ACC112 (cell line): ENCODE measurements around the gene KLHL12.
"Not testable (repeated sequence)": the region's sequence is repeated elsewhere in the genome, so short reads cannot be mapped to it uniquely, and the experiment has no call there.

ENCODE experiments used
- H2AFZ ChIP-seq: fragments of 200-600 bp; sonication (generic); one replicate; pipeline ENCODE4 v1.6.0; 2017; ENCODE audit warnings: antibody characterized with exemption, low read length; ENCODE audit not compliant: unreplicated experiment
- H3K27ac ChIP-seq: fragments of 200-600 bp; sonication (generic); 2 replicates; pipeline ENCODE4 v1.5.1; 2014; ENCODE audit warnings: low read depth, mild to moderate bottlenecking, antibody characterized with exemption, low read length, moderate library complexity
- H3K27me3 ChIP-seq: fragments of 200-600 bp; sonication (generic); 2 replicates; pipeline ENCODE4 v1.6.1; 2014; ENCODE audit warnings: mild to moderate bottlenecking, antibody characterized with exemption, low read length, moderate library complexity, mixed read lengths; ENCODE audit not compliant: insufficient read depth
- H3K36me3 ChIP-seq: fragments of 200-600 bp; sonication (generic); 2 replicates; pipeline ENCODE4 v1.6.1; 2016; ENCODE audit warnings: mild to moderate bottlenecking, antibody characterized with exemption, low read length, moderate library complexity, mixed read lengths; ENCODE audit not compliant: insufficient read depth
- H3K4me1 ChIP-seq: fragments of 200-600 bp; sonication (generic); one replicate; pipeline ENCODE4 v1.6.1; 2016; ENCODE audit warnings: low read length, mixed read lengths; ENCODE audit not compliant: insufficient read depth, unreplicated experiment, control insufficient read depth
- H3K4me3 ChIP-seq: fragments of 200-600 bp; sonication (generic); 2 replicates; pipeline ENCODE4 v1.5.1; 2014; ENCODE audit warnings: mild to moderate bottlenecking, low read depth, low read length
- H3K79me2 ChIP-seq: fragments of 200-600 bp; sonication (generic); one replicate; pipeline ENCODE4 v1.6.0; 2016; ENCODE audit warnings: low read length; ENCODE audit not compliant: control insufficient read depth, unreplicated experiment, insufficient read depth

KLHL12 gene

GRCh38 chr1:202919615-202920014 is 7.4 kb downstream of the KLHL12 start:
- Histone ChIP-seq H3K79me2 (peaks cover 5% of the 10 kb centered on the region), H3K4me3 (no peak overlapping the region), H3K36me3 (peaks cover 31% of the 10 kb centered on the region), H2AFZ (no peak overlapping the region), H3K4me1 (peaks cover 2% of the 10 kb centered on the region), H3K27me3 (no peaks in the 10 kb centered on the region), H3K27ac (no peak overlapping the region)

GRCh38 chr1:202915146-202915545 is 11.9 kb downstream of the KLHL12 start:
- no peaks in the 10 kb centered on the region for H3K79me2 ChIP-seq

GRCh38 chr1:202912476-202912875 is 14.6 kb downstream of the KLHL12 start:
- H3K79me2 ChIP-seq, H2AFZ ChIP-seq, H3K4me3 ChIP-seq, H3K27me3 ChIP-seq, H3K27ac ChIP-seq, H3K4me1 ChIP-seq: not testable (repeated sequence)
- peaks cover 16% of the 10 kb centered on the region for H3K36me3 ChIP-seq

More at GRCh38 chr1:202915146-202915545, 11.9 kb downstream of the KLHL12 start:
- Histone ChIP-seq H3K27me3 (no peaks in the 10 kb centered on the region), H3K4me1 (no peaks in the 10 kb centered on the region), H3K4me3 (no peak overlapping the region), H3K27ac (no peak overlapping the region), H3K36me3 (peaks cover 27% of the 10 kb centered on the region), H2AFZ (no peak overlapping the region)

- Histone ChIP-seq H3K27me3 (no peaks in the 10 kb centered on the region), H3K4me3 (no peak overlapping the region), H3K79me2 (no peaks in the 10 kb centered on the region), H3K4me1 (no peaks in the 10 kb centered on the region), H2AFZ (no peak overlapping the region), H3K36me3 (peaks cover 11% of the 10 kb centered on the region; the same call in 1 of the 2 replicates), H3K27ac (no peak overlapping the region)
Observed at GRCh38 chr1:202909494-202909893, 17.5 kb downstream of the KLHL12 start.

GRCh38 chr1:202908998-202909397 is 18.0 kb downstream of the KLHL12 start:
- Histone ChIP-seq H3K27me3 (no peaks in the 10 kb centered on the region), H3K4me3 (no peak overlapping the region), H3K4me1 (no peaks in the 10 kb centered on the region), H3K79me2 (no peaks in the 10 kb centered on the region), H3K27ac (no peak overlapping the region), H3K36me3 (peaks cover 9% of the 10 kb centered on the region; the same call in 1 of the 2 replicates), H2AFZ (no peak overlapping the region)

GRCh38 chr1:202905331-202905730 is 21.7 kb downstream of the KLHL12 start:
- no peak overlapping the region for H3K27ac ChIP-seq
- H3K79me2 ChIP-seq = no peaks in the 10 kb centered on the region
- H3K36me3 ChIP-seq = peaks cover 7% of the 10 kb centered on the region; the same call in 1 of the 2 replicates
- H3K4me1 ChIP-seq = no peaks in the 10 kb centered on the region
- no peak overlapping the region for H2AFZ ChIP-seq
- no peaks in the 10 kb centered on the region for H3K27me3 ChIP-seq
- no peak overlapping the region for H3K4me3 ChIP-seq

- not testable (repeated sequence) for H2AFZ ChIP-seq, H3K27me3 ChIP-seq, H3K27ac ChIP-seq, H3K4me1 ChIP-seq, H3K4me3 ChIP-seq, H3K79me2 ChIP-seq, H3K36me3 ChIP-seq
Observed at GRCh38 chr1:202903808-202904207, 23.2 kb downstream of the KLHL12 start.

- H3K36me3 ChIP-seq = peaks cover 7% of the 10 kb centered on the region; the same call in 1 of the 2 replicates
- no peaks in the 10 kb centered on the region for H3K79me2 ChIP-seq
- no peaks in the 10 kb centered on the region for H3K4me1 ChIP-seq
- no peak overlapping the region for H3K27ac ChIP-seq
- no peak overlapping the region for H3K4me3 ChIP-seq
- no peak overlapping the region for H2AFZ ChIP-seq
- H3K27me3 ChIP-seq = no peaks in the 10 kb centered on the region
Observed at GRCh38 chr1:202901555-202901954, 25.5 kb downstream of the KLHL12 start.

GRCh38 chr1:202892501-202892900 is 34.5 kb downstream of the KLHL12 start:
- Histone ChIP-seq H2AFZ (no peak overlapping the region), H3K79me2 (peaks cover 5% of the 10 kb centered on the region), H3K36me3 (peaks cover 16% of the 10 kb centered on the region), H3K4me1 (peaks cover 5% of the 10 kb centered on the region), H3K4me3 (no peak overlapping the region), H3K27me3 (no peaks in the 10 kb centered on the region), H3K27ac (no peak overlapping the region)

- peaks cover 14% of the 10 kb centered on the region for H3K79me2 ChIP-seq
- H2AFZ ChIP-seq = no peak overlapping the region
- H3K36me3 ChIP-seq = 0 out of 2 replicates have a peak, but pooled peaks cover 4% of the 10 kb centered on the region
- H3K4me3 ChIP-seq = no peak overlapping the region
- peaks cover 12% of the 10 kb centered on the region for H3K4me1 ChIP-seq
- no peaks in the 10 kb centered on the region for H3K27me3 ChIP-seq
- H3K27ac ChIP-seq = no peak overlapping the region
Observed at GRCh38 chr1:202890392-202890791, 36.6 kb downstream of the KLHL12 start.

GRCh38 chr1:202888531-202889360 is 38.3 kb downstream of the KLHL12 start, which contains the start of gene RABIF:
Gene RABIF (minus strand): TSS chr1:202889149. CDS start chr1:202889098, 51 bp downstream.
- H3K27me3 ChIP-seq = no peaks in the 10 kb centered on the region
- H3K4me1 ChIP-seq = peaks cover 13% of the 10 kb centered on the region
- H3K4me3 ChIP-seq = peak within 1 kb of the TSS; percentile 94
- H3K36me3 ChIP-seq = 0 out of 2 replicates have a peak, but pooled peaks cover under 1% of the 10 kb centered on the region
- H2AFZ ChIP-seq = peak within 1 kb of the TSS; percentile 81
- H3K79me2 ChIP-seq = peaks cover 24% of the 10 kb centered on the region
- peak within 1 kb of the TSS; percentile 65 for H3K27ac ChIP-seq
